ENCODE data around the gene VCAN.

- TF ChIP-seq CTCF (IDR thresholded peaks at IDR 0.05) = no peak
- no peak for TF ChIP-seq POLR2A (IDR thresholded peaks at IDR 0.05)
Observed at GRCh38 chr5:83503662-83504061, 32.1 kb downstream of the VCAN start.

All from heart left ventricle (tissue), 13 donors.